Measurements from ENCODE around the gene ANP32B.

- TF ChIP-seq CTCF (IDR thresholded peaks at IDR 0.05) = no peak
- TF ChIP-seq POLR2A (IDR thresholded peaks at IDR 0.05) = no peak
Observed at GRCh38 chr9:97972753-97973152, 10.4 kb upstream of the ANP32B start.

Data from adrenal gland (tissue), 5 donors.